Vagina (tissue), 2 donors: ENCODE results near the gene RIMOC1.

Experiments used
- POLR2A ChIP-seq, 2 donors: fragments of 450-650 bp; IDR thresholded peaks; one replicate each; pipeline ENCODE4 v1.6.1; 2017; ENCODE audit warnings: antibody characterized with exemption in 2 of 2, mild to moderate bottlenecking in 2 of 2, moderate library complexity in 2 of 2
- POLR2AphosphoS5 ChIP-seq, 2 donors: sonication (generic); formaldehyde crosslinking; IDR thresholded peaks; one replicate each; pipeline ENCODE4 v1.9.0; 2017; ENCODE audit warnings: antibody characterized with exemption in 2 of 2, mild to moderate bottlenecking in 2 of 2, low read depth in 1 of 2; ENCODE audit not compliant: insufficient read depth in 1 of 2
- TF ChIP-seq, protein P1 (sequence below), 3 experiments: fragments of 450-650 bp in 2 of 3; fragments of 200-600 bp in 1 of 3; sonication (generic) in 1 of 3; IDR thresholded peaks; one replicate each; pipeline ENCODE4 v1.5.1; 2017 to 2019; ENCODE audit warnings: antibody characterized with exemption in 3 of 3, mild to moderate bottlenecking in 2 of 3, moderate library complexity in 2 of 3

DNA sequence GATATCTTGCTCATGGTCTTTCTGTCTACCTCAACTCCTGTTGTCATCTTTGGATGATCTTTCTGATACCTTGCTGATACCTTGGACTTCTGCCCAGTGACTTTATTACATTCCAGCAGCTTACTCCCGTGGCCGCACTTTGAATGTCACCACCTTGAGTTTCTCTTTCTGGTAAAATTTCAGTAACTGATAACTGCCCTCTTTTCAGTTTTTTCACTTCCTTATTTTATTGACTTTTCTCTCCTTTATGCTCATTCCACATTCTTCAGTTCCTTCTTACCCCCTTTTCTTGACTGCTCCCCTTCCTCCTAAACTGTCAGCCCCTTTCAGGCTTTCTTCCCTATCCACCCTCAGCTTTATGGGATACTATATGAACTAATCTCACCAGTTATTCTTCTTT is 14.0 kb downstream of the RIMOC1 start:
- TF ChIP-seq, protein P1, sequence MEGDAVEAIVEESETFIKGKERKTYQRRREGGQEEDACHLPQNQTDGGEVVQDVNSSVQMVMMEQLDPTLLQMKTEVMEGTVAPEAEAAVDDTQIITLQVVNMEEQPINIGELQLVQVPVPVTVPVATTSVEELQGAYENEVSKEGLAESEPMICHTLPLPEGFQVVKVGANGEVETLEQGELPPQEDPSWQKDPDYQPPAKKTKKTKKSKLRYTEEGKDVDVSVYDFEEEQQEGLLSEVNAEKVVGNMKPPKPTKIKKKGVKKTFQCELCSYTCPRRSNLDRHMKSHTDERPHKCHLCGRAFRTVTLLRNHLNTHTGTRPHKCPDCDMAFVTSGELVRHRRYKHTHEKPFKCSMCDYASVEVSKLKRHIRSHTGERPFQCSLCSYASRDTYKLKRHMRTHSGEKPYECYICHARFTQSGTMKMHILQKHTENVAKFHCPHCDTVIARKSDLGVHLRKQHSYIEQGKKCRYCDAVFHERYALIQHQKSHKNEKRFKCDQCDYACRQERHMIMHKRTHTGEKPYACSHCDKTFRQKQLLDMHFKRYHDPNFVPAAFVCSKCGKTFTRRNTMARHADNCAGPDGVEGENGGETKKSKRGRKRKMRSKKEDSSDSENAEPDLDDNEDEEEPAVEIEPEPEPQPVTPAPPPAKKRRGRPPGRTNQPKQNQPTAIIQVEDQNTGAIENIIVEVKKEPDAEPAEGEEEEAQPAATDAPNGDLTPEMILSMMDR (IDR thresholded peaks at IDR 0.05) = no peak
- no peak for TF ChIP-seq POLR2A (IDR thresholded peaks at IDR 0.05)
- no peak for TF ChIP-seq POLR2AphosphoS5 (IDR thresholded peaks at IDR 0.05; ENCODE audit: insufficient read depth in 1 of 2, low read depth in 1 of 2)
